SK-N-SH (cell line): Measurements from ENCODE around the gene ARHGAP15. TPM values are rescaled to one million over a fixed set of nuclear protein-coding genes. Genes with fewer than 3 reads are reported as not detected.

Experiments used
- CTCF ChIA-PET: fragments of 300-600, 350-600 bp; formaldehyde crosslinking; extraction: SDS; loops from one replicate; lab custom pipeline; 2021; lab: Yijun Ruan, JAX
- POLR2A ChIA-PET: fragments of 350-600 bp; sonication (Branson Sonifier 250); formaldehyde crosslinking; extraction: SDS; loops from one replicate; lab custom pipeline; 2020; ENCODE audit warnings: antibody characterized with exemption, inconsistent platforms; lab: Yijun Ruan, JAX
- DNase-seq: peaks from one replicate; pipeline ENCODE4 v3.0.0; 2012
- H2AFZ ChIP-seq: fragments of 200-600 bp; sonication (generic); 2 replicates; pipeline ENCODE4 v1.8.1; 2016; ENCODE audit warnings: antibody characterized with exemption, mild to moderate bottlenecking, low read depth
- H3F3A ChIP-seq: fragments of 200-600 bp; sonication (generic); replicated peaks from 2 replicates; pipeline ENCODE3; 2016; ENCODE audit warnings: antibody characterized with exemption, mild to moderate bottlenecking; ENCODE audit not compliant: insufficient read depth
- H3K27ac ChIP-seq, 2 experiments: fragments of 200-500 bp in 1 of 2; fragments of 200-600 bp in 1 of 2; sonication (Bioruptor generic) in 1 of 2; sonication (generic), shearing (Covaris generic) in 1 of 2; 2 replicates each; pipeline versions ENCODE4 v1.5.1 to v1.6.1; 2014 to 2016; ENCODE audit warnings: low read depth in 2 of 2, inconsistent platforms in 1 of 2, low read length in 1 of 2, mild to moderate bottlenecking in 1 of 2, mixed read lengths in 1 of 2
- H3K27me3 ChIP-seq: fragments of 200-600 bp; sonication (generic), shearing (Covaris generic); 2 replicates; pipeline ENCODE4 v1.6.1; 2016; ENCODE audit warnings: mixed run types; ENCODE audit not compliant: insufficient read depth
- H3K36me3 ChIP-seq, 2 experiments: fragments of 200-500 bp in 1 of 2; fragments of 200-600 bp in 1 of 2; sonication (Bioruptor generic) in 1 of 2; sonication (generic) in 1 of 2; replicated peaks in 1 of 2; 2 replicates each; pipeline versions ENCODE3 to v1.5.1; 2014 to 2016; ENCODE audit warnings: low read length in 1 of 2, mild to moderate bottlenecking in 1 of 2; ENCODE audit not compliant: insufficient read depth in 2 of 2, control insufficient read depth in 1 of 2
- H3K4me1 ChIP-seq, 2 experiments: fragments of 200-500 bp in 1 of 2; fragments of 200-600 bp in 1 of 2; sonication (Bioruptor generic) in 1 of 2; sonication (generic), shearing (Covaris generic) in 1 of 2; 2 replicates each; pipeline versions ENCODE4 v1.5.1 to v1.6.1; 2014 to 2016; ENCODE audit warnings: low read depth in 1 of 2, low read length in 1 of 2, mixed run types in 1 of 2; ENCODE audit not compliant: insufficient read depth in 2 of 2, control insufficient read depth in 1 of 2
- H3K4me2 ChIP-seq: fragments of 200-600 bp; sonication (generic), shearing (Covaris generic); 2 replicates; pipeline ENCODE4 v1.6.1; 2017; ENCODE audit warnings: mixed run types
- H3K4me3 ChIP-seq, 2 experiments: fragments of 200-500 bp in 1 of 2; fragments of 200-600 bp in 1 of 2; sonication (Bioruptor generic) in 1 of 2; sonication (generic), shearing (Covaris generic) in 1 of 2; 2 replicates each; pipeline versions ENCODE4 v1.5.1 to v1.8.1; 2014 to 2016; ENCODE audit warnings: low read depth in 2 of 2, inconsistent platforms in 1 of 2, low read length in 1 of 2, mild to moderate bottlenecking in 1 of 2, mixed read lengths in 1 of 2, moderate library complexity in 1 of 2
- H3K79me2 ChIP-seq: fragments of 200-600 bp; sonication (generic); 2 replicates; pipeline ENCODE4 v1.8.1; 2017; ENCODE audit warnings: mild to moderate bottlenecking; ENCODE audit not compliant: insufficient read depth
- H3K9ac ChIP-seq: fragments of 200-600 bp; sonication (generic); 2 replicates; pipeline ENCODE4 v1.6.1; 2017; ENCODE audit warnings: mixed run types
- H3K9me2 ChIP-seq: fragments of 200-600 bp; sonication (generic); 2 replicates; pipeline ENCODE4 v1.6.1; 2017; ENCODE audit warnings: mixed run types
- H3K9me3 ChIP-seq: fragments of 200-600 bp; sonication (generic); 2 replicates; pipeline ENCODE4 v1.6.1; 2017; ENCODE audit warnings: mixed run types, mild to moderate bottlenecking, moderate library complexity
- H4K20me1 ChIP-seq: fragments of 200-600 bp; sonication (generic); 2 replicates; pipeline ENCODE4 v1.6.1; 2017; ENCODE audit warnings: mild to moderate bottlenecking, mixed run types; ENCODE audit not compliant: insufficient read depth
- ELF1 ChIP-seq: IDR thresholded peaks from 2 replicates; pipeline ENCODE4 v1.4.0; 2012
- EP300 ChIP-seq, 2 experiments: IDR thresholded peaks; 2 replicates each; pipeline versions ENCODE4 v1.4.0 to v1.6.1; 2012; ENCODE audit warnings: borderline replicate concordance in 1 of 2, low read depth in 1 of 2, low read length in 1 of 2
- FOXJ3 ChIP-seq: sonication (generic); formaldehyde crosslinking; IDR thresholded peaks from 2 replicates; pipeline ENCODE4 v1.5.1; 2020; ENCODE audit warnings: mild to moderate bottlenecking, missing genetic modification reagents
- GATA2 ChIP-seq: sonication (generic); formaldehyde crosslinking; IDR thresholded peaks from 2 replicates; pipeline ENCODE4 v1.5.0; 2020; ENCODE audit warnings: mild to moderate bottlenecking, missing genetic modification reagents
- MXI1 ChIP-seq: IDR thresholded peaks from 2 replicates; pipeline ENCODE4 v1.6.1; 2012; ENCODE audit warnings: mild to moderate bottlenecking, low read depth, low read length, improper control_type of control experiment
- NFIC ChIP-seq: IDR thresholded peaks from 2 replicates; pipeline ENCODE4 v1.4.0; 2012; ENCODE audit warnings: borderline replicate concordance
- NRF1 ChIP-seq: IDR thresholded peaks from 2 replicates; pipeline ENCODE4 v1.6.1; 2012; ENCODE audit warnings: low read depth, mild to moderate bottlenecking, low read length
- POLR2AphosphoS5 ChIP-seq: IDR thresholded peaks from 2 replicates; pipeline ENCODE4 v1.6.1; 2012; ENCODE audit warnings: low read depth, low read length
- RAD21 ChIP-seq: IDR thresholded peaks from 2 replicates; pipeline ENCODE4 v1.6.1; 2012; ENCODE audit warnings: mild to moderate bottlenecking, low read length
- RCOR1 ChIP-seq: fragments of 150-350 bp; IDR thresholded peaks from 2 replicates; pipeline ENCODE4 v1.6.1; 2017; ENCODE audit warnings: antibody characterized with exemption, low read length
- REST ChIP-seq: IDR thresholded peaks from 2 replicates; pipeline ENCODE4 v1.6.1; 2012; ENCODE audit warnings: mild to moderate bottlenecking, low read depth, low read length, moderate library complexity
- RFX5 ChIP-seq: IDR thresholded peaks from 2 replicates; pipeline ENCODE4 v1.6.1; 2012; ENCODE audit warnings: mild to moderate bottlenecking, improper control_type of control experiment, low read length
- RXRA ChIP-seq: IDR thresholded peaks from 2 replicates; pipeline ENCODE4 v1.4.0; 2012; ENCODE audit warnings: low read depth, mild to moderate bottlenecking, borderline replicate concordance
- SIN3A ChIP-seq: IDR thresholded peaks from 2 replicates; pipeline ENCODE4 v1.6.1; 2012; ENCODE audit warnings: low read depth, mild to moderate bottlenecking, low read length, moderate library complexity, borderline replicate concordance
- SMC3 ChIP-seq: IDR thresholded peaks from 2 replicates; pipeline ENCODE4 v1.6.1; 2012; ENCODE audit warnings: low read depth, low read length, improper control_type of control experiment
- TAF1 ChIP-seq: IDR thresholded peaks from 2 replicates; pipeline ENCODE4 v1.6.1; 2012; ENCODE audit warnings: low read depth, mild to moderate bottlenecking, low read length, moderate library complexity, borderline replicate concordance
- TCF12 ChIP-seq: IDR thresholded peaks from 2 replicates; pipeline ENCODE4 v1.4.0; 2012
- USF1 ChIP-seq: IDR thresholded peaks from 2 replicates; pipeline ENCODE4 v1.4.0; 2012; ENCODE audit warnings: low read depth, borderline replicate concordance
- YY1 ChIP-seq: IDR thresholded peaks from 2 replicates; pipeline ENCODE4 v1.4.0; 2012; ENCODE audit warnings: low read depth, mild to moderate bottlenecking
- whole genome bisulfite sequencing: methylation state at CpG from one replicate; pipeline ENCODE4 v1.1.6; 2017; ENCODE audit warnings: low lambda C conversion rate; 5-methylcytosine and 5-hydroxymethylcytosine counted together
- polyA plus RNA-seq, 3 experiments: library from polyadenylated mRNA; depleted of rRNA; stranded (reverse); fragments of >200 nt; gene quantifications; 2 replicates each; pipeline ENCODE4 v1.2.3, GENCODE V29; 2012
- TF ChIP-seq, protein P1 (sequence below): IDR thresholded peaks from 2 replicates; pipeline ENCODE4 v1.4.0; 2012; ENCODE audit warnings: low read depth
- TF ChIP-seq, protein P2 (sequence below): IDR thresholded peaks from 2 replicates; pipeline ENCODE4 v1.4.0; 2012; ENCODE audit warnings: low read depth, borderline replicate concordance
- TF ChIP-seq, protein P3 (sequence below): fragments of 150-350 bp; IDR thresholded peaks from 2 replicates; pipeline ENCODE4 v1.6.1; 2017; ENCODE audit warnings: antibody characterized with exemption, low read length, low read depth, borderline replicate concordance

ARHGAP15 gene
- polyA plus RNA-seq, 1 of the 3 experiments (the other 2 are of a cell fraction) = not detected

- Histone ChIP-seq H3K27me3 (no peaks in the 10 kb centered on the region), H3K4me3 (no peak overlapping the region), H3K27ac (peak overlapping the region in 1 of 2 experiments; percentile 65; a peak in 2 of 4 replicates), H3K9me3 (no peaks in the 10 kb centered on the region), H3F3A (no peaks in the 10 kb centered on the region), H3K4me2 (no peak overlapping the region), H3K9me2 (no peaks in the 10 kb centered on the region), H4K20me1 (no peaks in the 10 kb centered on the region), H3K79me2 (no peaks in the 10 kb centered on the region), H3K4me1 (peaks cover 0 to 7% of the 10 kb centered on the region in 2 experiments; a peak in 2 of 4 replicates), H3K9ac (no peak overlapping the region), H2AFZ (no peak overlapping the region), H3K36me3 (no peaks in the 10 kb centered on the region)
- TF ChIP-seq NFIC = peak; percentile 26; the same call in 1 of the 2 replicates
- no peak for TF ChIP-seq REST
- POLR2A ChIA-PET = no interaction called here
- CTCF ChIA-PET = no interaction called here
- DNase-seq = no peak
- WGBS = 72% methylated on average over 1 of the region's 1 CpG
Measured at GRCh38 chr2:143558665-143559064, 429.4 kb downstream of the ARHGAP15 start.

DNA sequence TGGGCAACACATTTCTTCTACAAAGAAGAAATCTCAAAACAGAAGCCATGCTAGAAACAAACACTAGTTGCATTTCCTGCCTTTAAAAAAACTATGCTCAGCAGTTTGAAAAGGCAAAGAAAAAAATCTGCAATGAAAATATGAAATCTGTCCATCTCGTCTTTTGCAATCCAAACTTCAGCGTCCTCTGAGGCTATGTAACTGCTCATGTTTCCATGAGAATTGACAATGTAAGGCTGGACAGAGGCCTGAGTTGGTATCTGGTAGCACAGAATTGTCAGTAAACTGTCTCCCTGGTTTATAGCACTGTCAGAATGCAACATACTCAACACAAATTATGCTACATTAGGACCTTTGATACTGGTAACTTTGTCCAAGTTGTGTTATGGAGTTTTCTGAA lies 429.9 kb downstream of the ARHGAP15 start:
- no peaks in the 10 kb centered on the region for H3K9me2 ChIP-seq
- CTCF ChIA-PET = no interaction called here
- no peaks in the 10 kb centered on the region for H3K36me3 ChIP-seq
- H3K79me2 ChIP-seq = no peaks in the 10 kb centered on the region
- DNase-seq = no peak
- no peak overlapping the region for H3K9ac ChIP-seq
- H3K9me3 ChIP-seq = no peaks in the 10 kb centered on the region
- 31% methylated on average over 2 of the region's 2 CpGs for WGBS
- H2AFZ ChIP-seq = no peak overlapping the region
- H3K27me3 ChIP-seq = no peaks in the 10 kb centered on the region
- H3K4me2 ChIP-seq = no peak overlapping the region
- H3K27ac ChIP-seq = peak overlapping the region in 1 of 2 experiments; percentile 65; a peak in 2 of 4 replicates
- no peaks in the 10 kb centered on the region for H4K20me1 ChIP-seq
- POLR2A ChIA-PET = no interaction called here
- H3K4me3 ChIP-seq = no peak overlapping the region
- H3K4me1 ChIP-seq = peaks cover 0 to 7% of the 10 kb centered on the region in 2 experiments; a peak in 2 of 4 replicates
- H3F3A ChIP-seq = no peaks in the 10 kb centered on the region
- TF ChIP-seq RFX5 = no peak
- no peak for TF ChIP-seq FOXJ3 (CRISPR knock-in tag)
- 0 out of 2 replicates have a peak, but pooled peaks have one; percentile 11 for TF ChIP-seq SMC3
- TF ChIP-seq SIN3A = no peak
- TF ChIP-seq, protein P1, sequence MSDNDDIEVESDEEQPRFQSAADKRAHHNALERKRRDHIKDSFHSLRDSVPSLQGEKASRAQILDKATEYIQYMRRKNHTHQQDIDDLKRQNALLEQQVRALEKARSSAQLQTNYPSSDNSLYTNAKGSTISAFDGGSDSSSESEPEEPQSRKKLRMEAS = no peak
- no peak for TF ChIP-seq ELF1
- no peak for TF ChIP-seq NFIC
- TF ChIP-seq POLR2AphosphoS5 = no peak
- TF ChIP-seq RCOR1 = no peak; the same call in 1 of the 2 replicates
- TF ChIP-seq RXRA = no peak
- TF ChIP-seq YY1 = no peak
- TF ChIP-seq, protein P2, sequence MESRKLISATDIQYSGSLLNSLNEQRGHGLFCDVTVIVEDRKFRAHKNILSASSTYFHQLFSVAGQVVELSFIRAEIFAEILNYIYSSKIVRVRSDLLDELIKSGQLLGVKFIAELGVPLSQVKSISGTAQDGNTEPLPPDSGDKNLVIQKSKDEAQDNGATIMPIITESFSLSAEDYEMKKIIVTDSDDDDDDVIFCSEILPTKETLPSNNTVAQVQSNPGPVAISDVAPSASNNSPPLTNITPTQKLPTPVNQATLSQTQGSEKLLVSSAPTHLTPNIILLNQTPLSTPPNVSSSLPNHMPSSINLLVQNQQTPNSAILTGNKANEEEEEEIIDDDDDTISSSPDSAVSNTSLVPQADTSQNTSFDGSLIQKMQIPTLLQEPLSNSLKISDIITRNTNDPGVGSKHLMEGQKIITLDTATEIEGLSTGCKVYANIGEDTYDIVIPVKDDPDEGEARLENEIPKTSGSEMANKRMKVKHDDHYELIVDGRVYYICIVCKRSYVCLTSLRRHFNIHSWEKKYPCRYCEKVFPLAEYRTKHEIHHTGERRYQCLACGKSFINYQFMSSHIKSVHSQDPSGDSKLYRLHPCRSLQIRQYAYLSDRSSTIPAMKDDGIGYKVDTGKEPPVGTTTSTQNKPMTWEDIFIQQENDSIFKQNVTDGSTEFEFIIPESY = no peak
- TF ChIP-seq NRF1 = no peak
- no peak for TF ChIP-seq TAF1
- TF ChIP-seq, protein P3, sequence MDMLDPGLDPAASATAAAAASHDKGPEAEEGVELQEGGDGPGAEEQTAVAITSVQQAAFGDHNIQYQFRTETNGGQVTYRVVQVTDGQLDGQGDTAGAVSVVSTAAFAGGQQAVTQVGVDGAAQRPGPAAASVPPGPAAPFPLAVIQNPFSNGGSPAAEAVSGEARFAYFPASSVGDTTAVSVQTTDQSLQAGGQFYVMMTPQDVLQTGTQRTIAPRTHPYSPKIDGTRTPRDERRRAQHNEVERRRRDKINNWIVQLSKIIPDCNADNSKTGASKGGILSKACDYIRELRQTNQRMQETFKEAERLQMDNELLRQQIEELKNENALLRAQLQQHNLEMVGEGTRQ = no peak
- TF ChIP-seq GATA2 (CRISPR knock-in tag) = no peak
- TF ChIP-seq EP300 (IDR thresholded peaks at IDR 0.05; ENCODE audit: borderline replicate concordance in 1 of 2, low read depth in 1 of 2, low read length in 1 of 2) = peak in 1 of 2 experiments; percentile 82; a peak in 2 of 4 replicates
- no peak for TF ChIP-seq MXI1
- TF ChIP-seq RAD21 = no peak
- TF ChIP-seq USF1 = no peak
- TF ChIP-seq TCF12 = peak; percentile 13; the same call in 1 of the 2 replicates
